H1 (cell line): Measurements from ENCODE around the gene BICD1. TPM values are rescaled to one million over a fixed set of nuclear protein-coding genes. Genes with fewer than 3 reads are reported as not detected.

Experiments used
- BCL11A ChIP-seq, 2 experiments: IDR thresholded peaks; one replicate each; pipeline ENCODE4 v1.6.1; 2011; ENCODE audit warnings: low read depth in 2 of 2, low read length in 2 of 2, mild to moderate bottlenecking in 2 of 2
- CBX5 ChIP-seq: fragments of 300-800, 300-1000 bp; sonication (generic); IDR thresholded peaks from 2 replicates; pipeline ENCODE4 v1.7.1; 2016; ENCODE audit warnings: antibody characterized with exemption, low read length, low read depth
- KDM5A ChIP-seq: fragments of 200-600 bp; IDR thresholded peaks from 2 replicates; pipeline ENCODE4 v1.7.1; 2012; ENCODE audit warnings: mild to moderate bottlenecking, low read length, inconsistent platforms, mixed read lengths
- SP1 ChIP-seq: IDR thresholded peaks from 2 replicates; pipeline ENCODE4 v1.6.1; 2011; ENCODE audit warnings: low read depth, low read length
- polyA plus RNA-seq, 7 experiments: library from polyadenylated mRNA; depleted of rRNA in 3 of 7; stranded (reverse) in 5 of 7; unstranded in 2 of 7; fragments of >200 nt in 5 of 7; fragments of 200-250 nt in 2 of 7; gene quantifications; 1 replicate in 5 of 7; 2 replicates in 1 of 7; 4 replicates in 1 of 7; pipeline versions ENCODE4 v1.2.1 to v1.2.3, GENCODE V29; 2011 to 2013; ENCODE audit warnings: missing spikeins in 2 of 7, mixed read lengths in 2 of 7
- total RNA-seq: library from RNA; stranded (reverse); fragmentation: NEBNext Ultra II Directional; extraction: Animal tissue kit (Norgen Biotek cat#: 25700); gene quantifications from 2 replicates; pipeline ENCODE4 v1.2.1, GENCODE V29; 2021

Gene BICD1
- total and polyA plus RNA-seq, 2 of the 8 experiments (the other 6 are each of a cell fraction or from before 2014, with no cell fraction given), result 34.1 to 58.4 TPM

GRCh38 chr12:32400114-32400672 is 293.5 kb downstream of the BICD1 start (continued):
- no peak for TF ChIP-seq KDM5A
- TF ChIP-seq CBX5, result no peak
- TF ChIP-seq SP1, result 0 out of 2 replicates have a peak, but pooled peaks have one; percentile 33
- no peak for TF ChIP-seq BCL11A (IDR thresholded peaks at IDR 0.05; ENCODE audit: low read depth in 2 of 2, low read length in 2 of 2)
